H1 (cell line): ENCODE results near the gene GAB2. TPM values are rescaled to one million over a fixed set of nuclear protein-coding genes. Genes with fewer than 3 reads are reported as not detected.

Source experiments
- CTCF ChIA-PET: fragments of 300-600 bp; sonication (Branson Sonifier 250); formaldehyde crosslinking; loops from one replicate; lab custom pipeline; 2021; ENCODE audit not compliant: partially characterized antibody; lab: Charles Lee
- POLR2A ChIA-PET: fragments of 300-600 bp; sonication (Branson Sonifier 250); formaldehyde crosslinking; loops from one replicate; lab custom pipeline; 2021; ENCODE audit warnings: inconsistent platforms; ENCODE audit not compliant: partially characterized antibody; lab: Charles Lee
- DNase-seq, 2 experiments: peaks; one replicate each; pipeline versions ENCODE4 v3.0.0 to v3.0.0-alpha.2; 2010 to 2022; ENCODE audit warnings: low spot score in 2 of 2, low read depth in 1 of 2, mixed read lengths in 1 of 2
- FAIRE-seq: peaks from 2 replicates; lab custom pipeline; 2011; peaks lifted over from hg19 to GRCh38; lab: Jason Lieb, UNC
- H2AFZ ChIP-seq: 2 replicates; pipeline ENCODE4 v1.8.1; 2012; ENCODE audit warnings: low read length, inconsistent platforms
- H2AK5ac ChIP-seq: 2 replicates; pipeline ENCODE4 v1.6.1; 2013; ENCODE audit warnings: low read depth, low read length
- H2BK120ac ChIP-seq: replicated peaks from 2 replicates; pipeline ENCODE3; 2013; ENCODE audit warnings: low read depth, low read length, inconsistent platforms
- H2BK12ac ChIP-seq: 2 replicates; pipeline ENCODE4 v1.6.1; 2013; ENCODE audit warnings: low read depth, low read length
- H2BK15ac ChIP-seq: 2 replicates; pipeline ENCODE4 v1.6.1; 2013; ENCODE audit warnings: low read length
- H2BK20ac ChIP-seq: 2 replicates; pipeline ENCODE4 v1.6.1; 2013; ENCODE audit warnings: low read length
- H2BK5ac ChIP-seq: 2 replicates; pipeline ENCODE4 v1.6.1; 2013; ENCODE audit warnings: low read depth, low read length
- H3K14ac ChIP-seq: 2 replicates; pipeline ENCODE4 v1.6.1; 2013; ENCODE audit warnings: inconsistent platforms; ENCODE audit not compliant: insufficient read length
- H3K18ac ChIP-seq: 2 replicates; pipeline ENCODE4 v1.6.1; 2013; ENCODE audit warnings: low read length; ENCODE audit errors: extremely low read depth
- H3K23ac ChIP-seq: 2 replicates; pipeline ENCODE4 v1.6.1; 2013; ENCODE audit warnings: inconsistent platforms; ENCODE audit not compliant: insufficient read length
- H3K23me2 ChIP-seq: 2 replicates; pipeline ENCODE4 v1.6.1; 2013; ENCODE audit warnings: low read depth, low read length
- H3K27ac ChIP-seq: 2 replicates; pipeline ENCODE4 v1.6.1; 2011; ENCODE audit warnings: low read depth, low read length, inconsistent platforms
- H3K27me3 ChIP-seq, 4 experiments: replicated peaks in 1 of 4; 1 replicate in 1 of 4; 2 replicates in 3 of 4; pipeline versions ENCODE4 v1.6.1 to v1.8.1; 2011 to 2013; ENCODE audit warnings: low read length in 3 of 4, mild to moderate bottlenecking in 3 of 4, inconsistent platforms in 2 of 4, mixed read lengths in 2 of 4, moderate library complexity in 1 of 4; ENCODE audit not compliant: control insufficient read depth in 3 of 4, insufficient read depth in 3 of 4; ENCODE audit errors: extremely low read depth in 1 of 4
- H3K36me3 ChIP-seq, 4 experiments: 2 replicates each; pipeline versions ENCODE4 v1.6.1 to v1.8.1; 2011 to 2013; ENCODE audit warnings: mild to moderate bottlenecking in 4 of 4, low read length in 3 of 4, moderate library complexity in 2 of 4, control low read depth in 1 of 4, inconsistent platforms in 1 of 4; ENCODE audit not compliant: insufficient read depth in 4 of 4, control insufficient read depth in 2 of 4
- H3K4ac ChIP-seq: replicated peaks from 2 replicates; pipeline ENCODE3; 2013; ENCODE audit warnings: low read length, low read depth, mixed read lengths, inconsistent platforms; ENCODE audit not compliant: insufficient read length
- H3K4me1 ChIP-seq, 4 experiments: replicated peaks in 1 of 4; 1 replicate in 1 of 4; 2 replicates in 3 of 4; pipeline versions ENCODE4 v1.6.1 to v1.8.1; 2011 to 2013; ENCODE audit warnings: low read length in 3 of 4, inconsistent platforms in 2 of 4, mixed read lengths in 1 of 4; ENCODE audit not compliant: insufficient read depth in 4 of 4, control insufficient read depth in 3 of 4
- H3K4me2 ChIP-seq, 2 experiments: 2 replicates each; pipeline versions ENCODE4 v1.6.1 to v1.8.1; 2011 to 2013; ENCODE audit warnings: low read depth in 2 of 2, low read length in 2 of 2, control low read depth in 1 of 2, inconsistent platforms in 1 of 2, mild to moderate bottlenecking in 1 of 2; ENCODE audit not compliant: insufficient read depth in 1 of 2
- H3K4me3 ChIP-seq, 4 experiments: fragments of 200-600, 300-600 bp in 1 of 4; sonication (generic), shearing (Covaris generic), sonication (Bioruptor Twin) in 1 of 4; 2 replicates each; pipeline versions ENCODE4 v1.5.1 to v1.8.1; 2011 to 2016; ENCODE audit warnings: low read length in 4 of 4, low read depth in 3 of 4, control low read depth in 2 of 4, inconsistent platforms in 2 of 4, mild to moderate bottlenecking in 2 of 4, mixed read lengths in 1 of 4, moderate library complexity in 1 of 4; ENCODE audit not compliant: insufficient read depth in 2 of 4; ENCODE audit errors: extremely low read depth in 1 of 4
- H3K56ac ChIP-seq: replicated peaks from 2 replicates; pipeline ENCODE3; 2013; ENCODE audit warnings: low read depth, mild to moderate bottlenecking, mixed read lengths, low read length, inconsistent platforms; ENCODE audit not compliant: insufficient read length
- H3K79me1 ChIP-seq: 2 replicates; pipeline ENCODE4 v1.6.1; 2013; ENCODE audit warnings: low read depth, low read length, control low read depth
- H3K79me2 ChIP-seq, 2 experiments: 2 replicates each; pipeline versions ENCODE4 v1.6.1 to v1.8.1; 2012 to 2013; ENCODE audit warnings: low read length in 2 of 2, mild to moderate bottlenecking in 2 of 2, inconsistent platforms in 1 of 2; ENCODE audit not compliant: insufficient read depth in 2 of 2, control insufficient read depth in 1 of 2
- H3K9ac ChIP-seq, 4 experiments: replicated peaks in 1 of 4; 1 replicate in 1 of 4; 2 replicates in 3 of 4; pipeline versions ENCODE4 v1.6.1 to v1.8.1; 2011 to 2013; ENCODE audit warnings: low read depth in 3 of 4, low read length in 3 of 4, control low read depth in 2 of 4, mild to moderate bottlenecking in 2 of 4, moderate library complexity in 2 of 4, inconsistent platforms in 1 of 4; ENCODE audit errors: extremely low read depth in 1 of 4
- H3K9me3 ChIP-seq, 2 experiments: 2 replicates each; pipeline versions ENCODE4 v1.6.1 to v1.8.1; 2012 to 2013; ENCODE audit warnings: mild to moderate bottlenecking in 2 of 2, moderate library complexity in 2 of 2, control low read depth in 1 of 2, inconsistent platforms in 1 of 2, low read depth in 1 of 2, low read length in 1 of 2, mixed read lengths in 1 of 2; ENCODE audit not compliant: insufficient read depth in 2 of 2
- H4K20me1 ChIP-seq, 2 experiments: replicated peaks in 1 of 2; 2 replicates each; pipeline versions ENCODE3 to v1.8.1; 2011 to 2013; ENCODE audit warnings: inconsistent platforms in 2 of 2, low read length in 2 of 2, mild to moderate bottlenecking in 1 of 2; ENCODE audit not compliant: insufficient read depth in 2 of 2, control insufficient read depth in 1 of 2
- H4K5ac ChIP-seq: 2 replicates; pipeline ENCODE4 v1.6.1; 2013; ENCODE audit warnings: low read length, low read depth, mixed read lengths, inconsistent platforms; ENCODE audit not compliant: insufficient read length
- H4K8ac ChIP-seq: 2 replicates; pipeline ENCODE4 v1.8.0; 2013; ENCODE audit warnings: mild to moderate bottlenecking, moderate library complexity, low read length, inconsistent platforms; ENCODE audit not compliant: insufficient read depth; ENCODE audit errors: extremely low read depth
- H4K91ac ChIP-seq: replicated peaks from 2 replicates; pipeline ENCODE3; 2013; ENCODE audit warnings: low read length, mixed read lengths, inconsistent platforms; ENCODE audit not compliant: insufficient read length
- ASH2L ChIP-seq: fragments of 200-600, 300-600 bp; sonication (generic); IDR thresholded peaks from one replicate; pipeline ENCODE4 v1.7.1; 2017; ENCODE audit warnings: low read length
- CTCF ChIP-seq, 3 experiments: IDR thresholded peaks; 1 replicate in 2 of 3; 2 replicates in 1 of 3; pipeline versions ENCODE4 v1.5.1 to v1.6.1; 2011; ENCODE audit warnings: low read length in 3 of 3, mild to moderate bottlenecking in 3 of 3, inconsistent platforms in 2 of 3, low read depth in 1 of 3, moderate library complexity in 1 of 3; ENCODE audit not compliant: insufficient read depth in 1 of 3; ENCODE audit errors: control extremely low read depth in 1 of 3
- EGR1 ChIP-seq: IDR thresholded peaks from 2 replicates; pipeline ENCODE4 v1.6.1; 2011; ENCODE audit warnings: low read depth, low read length, borderline replicate concordance
- KDM4A ChIP-seq: IDR thresholded peaks from one replicate; pipeline ENCODE4 v1.7.1; 2012; ENCODE audit warnings: low read depth, mild to moderate bottlenecking, moderate library complexity, low read length, inconsistent platforms; ENCODE audit not compliant: severe bottlenecking
- POLR2A ChIP-seq, 2 experiments: IDR thresholded peaks; 1 replicate in 1 of 2; 2 replicates in 1 of 2; pipeline ENCODE4 v1.6.1; 2011; ENCODE audit warnings: low read depth in 2 of 2, low read length in 2 of 2, mild to moderate bottlenecking in 2 of 2; ENCODE audit errors: control extremely low read depth in 1 of 2
- RNF2 ChIP-seq: fragments of 200-900, 300-1000 bp; sonication (generic); IDR thresholded peaks from 2 replicates; pipeline ENCODE4 v1.7.1; 2016; ENCODE audit warnings: borderline replicate concordance, low read depth, mild to moderate bottlenecking, antibody characterized with exemption, low read length; ENCODE audit not compliant: poor library complexity, severe bottlenecking; ENCODE audit errors: missing control alignments
- SP1 ChIP-seq: IDR thresholded peaks from 2 replicates; pipeline ENCODE4 v1.6.1; 2011; ENCODE audit warnings: low read depth, low read length
- SP2 ChIP-seq: IDR thresholded peaks from 2 replicates; pipeline ENCODE4 v1.6.1; 2012; ENCODE audit warnings: mild to moderate bottlenecking, low read length, inconsistent platforms
- SP4 ChIP-seq: IDR thresholded peaks from 2 replicates; pipeline ENCODE4 v1.6.1; 2012; ENCODE audit warnings: low read length, inconsistent platforms
- WGBS, 2 experiments: shearing (Covaris generic) in 1 of 2; methylation state at CpG; one replicate each; pipeline versions ENCODE4 v1.1.6 to v1.1.7; 2013 to 2015; ENCODE audit warnings: low lambda C conversion rate in 2 of 2, mixed read lengths in 2 of 2, inconsistent platforms in 1 of 2, low coverage in 1 of 2, missing lambda C conversion rate in 1 of 2; ENCODE audit not compliant: insufficient replicate concordance in 2 of 2, insufficient coverage in 1 of 2, insufficient read length in 1 of 2; ENCODE audit errors: extremely low coverage in 1 of 2, missing lambda C conversion rate in 1 of 2; 5-methylcytosine and 5-hydroxymethylcytosine counted together
- polyA plus RNA-seq, 7 experiments: library from polyadenylated mRNA; depleted of rRNA in 3 of 7; stranded (reverse) in 5 of 7; unstranded in 2 of 7; fragments of >200 nt in 5 of 7; fragments of 200-250 nt in 2 of 7; gene quantifications; 1 replicate in 5 of 7; 2 replicates in 1 of 7; 4 replicates in 1 of 7; pipeline versions ENCODE4 v1.2.1 to v1.2.3, GENCODE V29; 2011 to 2013; ENCODE audit warnings: missing spikeins in 2 of 7, mixed read lengths in 2 of 7
- total RNA-seq: library from RNA; stranded (reverse); fragmentation: NEBNext Ultra II Directional; extraction: Animal tissue kit (Norgen Biotek cat#: 25700); gene quantifications from 2 replicates; pipeline ENCODE4 v1.2.1, GENCODE V29; 2021
- TF ChIP-seq, protein P1 (sequence below): IDR thresholded peaks from 2 replicates; pipeline ENCODE4 v1.6.1; 2011; ENCODE audit warnings: low read depth, mild to moderate bottlenecking, low read length; ENCODE audit not compliant: insufficient read depth

Gene GAB2
- total and polyA plus RNA-seq, 2 of the 8 experiments (the other 6 are each of a cell fraction or from before 2014, with no cell fraction given) = 6.3 to 14.0 TPM

DNA sequence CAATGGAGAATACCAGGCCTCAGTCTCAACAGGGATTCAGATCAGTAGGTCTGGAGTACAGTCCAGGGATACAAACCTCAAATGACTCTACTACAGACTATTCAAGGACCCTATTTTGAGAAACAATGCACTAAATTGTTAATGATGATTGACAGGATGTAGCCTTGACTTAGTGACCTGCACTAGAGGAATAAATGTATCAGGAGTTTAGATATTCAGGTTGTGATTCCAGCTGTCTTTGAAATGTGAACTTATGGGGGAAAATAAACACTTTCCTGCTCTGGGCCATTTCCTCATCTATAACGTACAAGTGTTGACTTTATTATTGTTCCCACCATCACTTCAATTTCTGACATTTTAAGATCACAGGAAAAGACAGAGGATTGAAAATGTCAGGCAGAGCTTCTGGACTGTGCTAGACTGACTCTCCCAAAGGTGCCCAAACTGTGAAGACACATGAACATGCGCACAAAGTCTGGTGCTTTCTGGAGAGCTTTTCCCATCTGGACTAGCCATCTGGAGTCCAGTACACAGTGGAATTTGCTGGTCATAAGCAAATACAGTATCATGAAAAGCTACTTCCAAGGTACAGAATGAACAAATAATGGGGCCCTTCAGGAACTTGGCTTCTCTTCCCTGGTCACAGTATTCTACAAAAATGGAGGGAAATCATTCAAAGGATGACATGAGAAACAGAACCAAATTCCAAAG is 118.5 kb downstream of the GAB2 start:
- FAIRE-seq = no peak
- no peak overlapping the region for H4K91ac ChIP-seq
- ChIA-PET POLR2A (interaction anchor here (0.6 kb wide), 1 partner anchor 265 kb away, joined by 3 read pairs; no protein-coding TSS in a partner anchor), CTCF (interaction anchor here (0.7 kb wide), 1 partner anchor 15 kb away, joined by 3 read pairs; no protein-coding TSS in a partner anchor)
- H3K4ac ChIP-seq = no peak overlapping the region
- H3K23me2 ChIP-seq = no peaks in the 10 kb centered on the region
- H2AK5ac ChIP-seq = no peak overlapping the region
- H4K8ac ChIP-seq = no peak overlapping the region
- no peaks in the 10 kb centered on the region; a peak in 1 of 4 replicates for H3K79me2 ChIP-seq
- no peak overlapping the region for H3K9ac ChIP-seq
- H4K20me1 ChIP-seq = no peaks in the 10 kb centered on the region
- H2BK5ac ChIP-seq = no peak overlapping the region
- H3K27ac ChIP-seq = no peak overlapping the region
- no peak overlapping the region for H3K4me3 ChIP-seq
- no peak overlapping the region for H2AFZ ChIP-seq
- no peak overlapping the region for H3K56ac ChIP-seq
- no peak overlapping the region for H3K18ac ChIP-seq
- no peak overlapping the region for H4K5ac ChIP-seq
- no peak overlapping the region for H3K4me2 ChIP-seq
- H2BK15ac ChIP-seq = no peak overlapping the region
- no peak overlapping the region for H2BK20ac ChIP-seq
- H2BK120ac ChIP-seq = no peak overlapping the region
- no peak overlapping the region for H3K23ac ChIP-seq
- no peak for DNase-seq
- H3K27me3 ChIP-seq = peaks cover 0 to 1% (median 0%) of the 10 kb centered on the region in 4 experiments; a peak in 1 of 7 replicates
- 87% methylated on average over 2 of the region's 2 CpGs; no CpG with 5 or more reads in 1 of the 2 experiments for WGBS, 2 experiments
- peaks cover 0 to 2% (median 0%) of the 10 kb centered on the region in 4 experiments; a peak in 1 of 7 replicates for H3K4me1 ChIP-seq
- H3K79me1 ChIP-seq = no peaks in the 10 kb centered on the region
- no peak overlapping the region for H3K14ac ChIP-seq
- H3K9me3 ChIP-seq = no peaks in the 10 kb centered on the region
- H3K36me3 ChIP-seq = no peaks in the 10 kb centered on the region
- H2BK12ac ChIP-seq = no peak overlapping the region
- TF ChIP-seq, protein P1, sequence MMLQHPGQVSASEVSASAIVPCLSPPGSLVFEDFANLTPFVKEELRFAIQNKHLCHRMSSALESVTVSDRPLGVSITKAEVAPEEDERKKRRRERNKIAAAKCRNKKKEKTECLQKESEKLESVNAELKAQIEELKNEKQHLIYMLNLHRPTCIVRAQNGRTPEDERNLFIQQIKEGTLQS = no peak
- no peak for TF ChIP-seq RNF2
- no peak for TF ChIP-seq EGR1
- no peak for TF ChIP-seq SP4
- TF ChIP-seq ASH2L = no peak
- no peak for TF ChIP-seq SP1
- TF ChIP-seq CTCF (IDR thresholded peaks at IDR 0.05; ENCODE audit: control extremely low read depth in 1 of 3, insufficient read depth in 1 of 3, low read depth in 1 of 3, low read length in 3 of 3) = no peak
- TF ChIP-seq SP2 = no peak
- no peak for TF ChIP-seq POLR2A (IDR thresholded peaks at IDR 0.05; ENCODE audit: control extremely low read depth in 1 of 2, low read depth in 2 of 2, low read length in 2 of 2)
- TF ChIP-seq KDM4A = no peak
